SK-N-SH (cell line): ENCODE results near the gene HSPB3. TPM values are rescaled to one million over a fixed set of nuclear protein-coding genes. Genes with fewer than 3 reads are reported as not detected.

ENCODE experiments used
- MEF2A ChIP-seq: IDR thresholded peaks from 2 replicates; pipeline ENCODE4 v1.4.0; 2012; ENCODE audit warnings: low read depth, borderline replicate concordance
- MXI1 ChIP-seq: IDR thresholded peaks from 2 replicates; pipeline ENCODE4 v1.6.1; 2012; ENCODE audit warnings: mild to moderate bottlenecking, low read depth, low read length, improper control_type of control experiment
- NRF1 ChIP-seq: IDR thresholded peaks from 2 replicates; pipeline ENCODE4 v1.6.1; 2012; ENCODE audit warnings: low read depth, mild to moderate bottlenecking, low read length
- RFX5 ChIP-seq: IDR thresholded peaks from 2 replicates; pipeline ENCODE4 v1.6.1; 2012; ENCODE audit warnings: mild to moderate bottlenecking, improper control_type of control experiment, low read length
- SIN3A ChIP-seq: IDR thresholded peaks from 2 replicates; pipeline ENCODE4 v1.6.1; 2012; ENCODE audit warnings: low read depth, mild to moderate bottlenecking, low read length, moderate library complexity, borderline replicate concordance
- SMC3 ChIP-seq: IDR thresholded peaks from 2 replicates; pipeline ENCODE4 v1.6.1; 2012; ENCODE audit warnings: low read depth, low read length, improper control_type of control experiment
- YY1 ChIP-seq: IDR thresholded peaks from 2 replicates; pipeline ENCODE4 v1.4.0; 2012; ENCODE audit warnings: low read depth, mild to moderate bottlenecking
- ZBTB33 ChIP-seq: IDR thresholded peaks from 2 replicates; pipeline ENCODE4 v1.4.0; 2012; ENCODE audit warnings: low read depth, borderline replicate concordance
- polyA plus RNA-seq, 3 experiments: library from polyadenylated mRNA; depleted of rRNA; stranded (reverse); fragments of >200 nt; gene quantifications; 2 replicates each; pipeline ENCODE4 v1.2.3, GENCODE V29; 2012

The HSPB3 gene
- polyA plus RNA-seq, 1 of the 3 experiments (the other 2 are of a cell fraction), result 3.3 TPM

GRCh38 chr5:54495027-54495426 lies 39.5 kb downstream of the HSPB3 start (continued):
- TF ChIP-seq ZBTB33 (no peak), SMC3 (no peak), MEF2A (no peak), SIN3A (no peak), MXI1 (no peak), RFX5 (no peak), NRF1 (no peak), YY1 (no peak)
- TF ChIP-seq, all 33 proteins: peak for 0

Other genes starting within 250 kb of the HSPB3 start
- gene ARL15, start 145.1 kb upstream of the HSPB3 start, polyA plus RNA-seq (2012; rRNA removed), result 6.4 and 11.0 TPM in 2 replicates
- gene SNX18, start 62.1 kb downstream of the HSPB3 start, polyA plus RNA-seq (2012; rRNA removed), result 4.3 and 4.6 TPM in 2 replicates